GM18909 (cell line): ENCODE data around the gene SALL1.
A peak's percentile ranks its signal among the peaks of the same experiment; 100 is the strongest.

Experiments used
- ATAC-seq: cut with Tn5 transposase; IDR thresholded peaks from one replicate; pipeline ENCODE4 v1.9.1; 2021; ENCODE audit warnings: mild to moderate bottlenecking; ENCODE audit not compliant: unreplicated experiment, poor library complexity

SALL1 gene

DNA sequence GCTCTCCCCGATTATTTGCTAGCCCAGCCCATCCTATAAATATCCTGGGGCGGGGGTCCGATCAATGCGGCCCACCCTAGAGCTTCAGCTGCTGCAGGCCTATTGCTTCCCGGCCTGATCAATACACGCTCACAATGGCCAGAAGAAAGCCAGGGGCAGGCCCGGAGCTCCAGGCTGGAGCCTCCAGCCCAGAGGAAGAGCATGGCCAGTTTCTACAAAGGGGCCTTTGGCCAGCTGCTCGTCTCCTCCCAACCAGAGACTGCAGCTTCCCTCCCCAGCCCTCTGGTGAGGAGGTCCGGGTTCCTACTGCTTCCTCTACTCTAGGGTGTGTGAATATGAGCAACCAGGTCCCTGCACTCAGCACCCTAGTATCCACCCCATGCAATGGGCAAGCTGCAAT, 36.7 kb downstream of the SALL1 start:
- ATAC-seq: no peak

DNA sequence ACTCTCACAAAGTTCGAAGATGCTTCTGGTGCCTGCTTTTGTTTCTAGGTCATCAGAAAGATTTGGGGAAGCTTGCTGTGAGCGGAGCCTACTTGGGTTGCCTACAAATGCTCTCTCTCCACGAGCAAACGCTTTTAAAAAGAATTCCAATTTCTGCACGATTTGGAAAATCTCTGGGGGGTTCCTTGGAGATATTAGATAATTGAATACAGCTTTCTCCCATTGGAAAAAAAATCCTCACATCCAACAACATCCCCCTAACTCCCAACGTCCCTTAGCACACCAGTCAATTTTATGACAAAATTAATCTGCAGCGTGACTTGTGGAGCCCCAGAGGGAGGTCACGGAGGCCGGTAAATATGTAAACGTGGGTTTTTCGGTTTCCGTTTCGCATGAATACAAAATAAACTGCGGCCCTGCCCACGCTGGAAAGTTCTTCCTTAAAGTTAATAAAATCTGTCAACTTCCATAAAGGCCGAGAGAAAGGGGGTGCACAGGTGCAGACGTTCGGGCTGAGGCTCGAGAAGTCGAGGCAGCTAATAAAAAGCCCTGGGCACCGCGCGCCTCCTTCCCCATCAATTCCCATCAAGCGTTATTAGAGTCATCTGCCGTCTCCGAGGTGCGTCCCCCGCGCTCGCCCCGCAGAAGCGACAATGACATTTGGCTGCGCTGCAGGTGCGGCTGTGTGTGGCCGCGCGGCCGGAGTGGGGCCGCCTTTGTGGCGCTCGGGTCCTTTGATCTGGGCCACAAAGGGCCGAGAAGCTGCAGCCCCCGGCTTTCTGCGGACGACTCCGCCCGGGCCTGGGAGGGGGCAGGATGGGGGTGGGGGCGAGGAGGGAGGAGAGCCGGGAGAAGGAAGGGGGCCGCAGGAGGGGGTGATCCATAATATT, 37.6 kb downstream of the SALL1 start:
- ATAC-seq: peak; percentile 72

DNA sequence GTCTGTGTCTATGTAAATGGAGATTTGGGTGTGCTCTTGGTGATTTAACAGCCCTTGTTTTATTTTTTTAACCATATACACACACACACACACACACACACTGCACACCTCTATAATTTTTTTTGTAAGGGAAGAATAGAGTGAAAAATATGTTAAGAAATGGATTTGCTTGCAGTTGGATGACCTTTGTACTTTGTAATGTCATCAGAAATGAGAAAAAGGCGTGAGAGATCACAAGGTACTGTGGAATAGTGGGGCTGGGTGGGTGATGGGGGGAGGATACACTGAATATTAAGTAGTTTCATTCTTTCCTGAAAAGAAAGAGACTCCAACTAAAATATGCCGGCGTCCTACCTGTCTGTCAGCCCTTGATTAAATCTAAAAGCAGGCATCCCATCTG, 38.7 kb downstream of the SALL1 start:
- no peak for ATAC-seq

- ATAC-seq: no peak
Observed at GRCh38 chr16:51111759-51112158, 39.3 kb downstream of the SALL1 start.

GRCh38 chr16:51110700-51111157, 40.3 kb downstream of the SALL1 start:
- no peak for ATAC-seq

DNA sequence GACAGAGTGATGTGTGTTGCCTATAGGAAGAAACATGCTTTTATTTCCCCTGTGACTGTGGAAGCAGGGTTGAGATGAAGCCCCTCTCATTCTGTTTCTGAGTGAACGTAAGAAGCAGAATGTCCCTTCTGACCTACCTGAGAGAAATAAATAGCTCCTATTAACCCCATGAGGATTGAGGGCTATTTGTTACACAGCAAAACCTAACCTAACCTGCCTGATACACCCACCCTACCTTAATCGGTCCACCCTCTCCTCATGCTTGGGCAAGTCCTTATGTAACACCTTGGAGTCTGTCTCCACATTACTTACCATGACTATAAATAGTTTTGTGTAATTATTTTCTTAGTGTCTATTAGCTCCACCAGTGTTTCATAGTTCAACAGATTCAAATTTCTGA, 41.9 kb downstream of the SALL1 start:
- ATAC-seq: no peak

- ATAC-seq: no peak
Observed at GRCh38 chr16:51107742-51108141, 43.3 kb downstream of the SALL1 start.

GRCh38 chr16:51106535-51106934, 44.5 kb downstream of the SALL1 start:
- ATAC-seq: no peak

DNA sequence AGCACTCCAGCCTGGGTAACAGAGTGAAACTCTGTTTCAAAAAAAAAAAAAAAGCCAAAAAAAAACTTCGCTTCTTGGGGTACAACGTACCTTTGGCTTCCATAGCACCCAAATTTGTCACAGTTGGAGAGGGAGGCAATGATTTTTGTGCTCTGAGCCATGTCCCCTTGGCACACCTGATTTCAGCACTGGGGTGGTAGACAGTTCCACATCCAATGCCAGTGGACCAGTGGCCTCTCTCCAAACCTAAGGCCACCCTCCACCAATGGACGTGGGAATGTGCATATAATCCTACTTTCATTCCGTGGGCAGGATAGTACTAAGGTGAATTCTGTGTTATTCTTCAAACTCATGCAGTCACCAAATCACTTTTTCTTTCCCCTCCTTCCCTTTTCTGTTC, 47.5 kb downstream of the SALL1 start:
- ATAC-seq: no peak

- no peak for ATAC-seq
Observed at GRCh38 chr16:51097729-51098128, 53.3 kb downstream of the SALL1 start.

DNA sequence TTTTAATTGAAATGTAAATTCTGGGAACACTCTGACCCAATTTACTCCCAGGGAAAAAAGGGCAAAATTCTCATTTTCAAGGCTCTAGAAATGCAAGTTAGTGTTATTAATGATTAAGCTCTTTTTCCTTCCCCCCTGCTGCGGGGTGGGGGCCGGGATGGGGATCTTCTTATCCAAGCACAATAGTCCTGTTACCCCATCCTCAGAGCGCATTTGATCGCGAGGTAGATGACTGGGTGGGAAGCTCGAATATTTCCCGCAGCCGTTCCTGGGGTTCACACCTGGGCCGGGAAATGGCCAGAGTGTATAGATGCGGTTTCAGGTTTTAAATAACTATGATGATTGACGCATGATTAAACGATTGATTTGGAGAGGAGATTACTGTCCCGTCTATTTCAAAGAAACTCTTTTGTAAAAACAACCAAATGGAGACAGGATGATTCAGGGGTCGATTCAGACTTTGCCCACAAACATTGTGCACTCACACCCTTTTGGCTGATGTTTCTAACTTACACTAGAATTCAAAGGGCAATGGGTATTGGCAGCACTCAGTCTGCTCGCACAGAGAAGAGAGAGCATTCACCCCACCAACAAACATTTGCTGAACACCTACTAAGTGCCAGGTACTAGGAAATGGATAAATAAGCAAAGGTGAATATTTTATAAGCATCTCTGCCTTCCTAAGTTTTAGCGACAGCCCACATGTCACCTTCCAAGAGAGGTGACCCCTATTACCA, 55.0 kb downstream of the SALL1 start:
- ATAC-seq: no peak

DNA sequence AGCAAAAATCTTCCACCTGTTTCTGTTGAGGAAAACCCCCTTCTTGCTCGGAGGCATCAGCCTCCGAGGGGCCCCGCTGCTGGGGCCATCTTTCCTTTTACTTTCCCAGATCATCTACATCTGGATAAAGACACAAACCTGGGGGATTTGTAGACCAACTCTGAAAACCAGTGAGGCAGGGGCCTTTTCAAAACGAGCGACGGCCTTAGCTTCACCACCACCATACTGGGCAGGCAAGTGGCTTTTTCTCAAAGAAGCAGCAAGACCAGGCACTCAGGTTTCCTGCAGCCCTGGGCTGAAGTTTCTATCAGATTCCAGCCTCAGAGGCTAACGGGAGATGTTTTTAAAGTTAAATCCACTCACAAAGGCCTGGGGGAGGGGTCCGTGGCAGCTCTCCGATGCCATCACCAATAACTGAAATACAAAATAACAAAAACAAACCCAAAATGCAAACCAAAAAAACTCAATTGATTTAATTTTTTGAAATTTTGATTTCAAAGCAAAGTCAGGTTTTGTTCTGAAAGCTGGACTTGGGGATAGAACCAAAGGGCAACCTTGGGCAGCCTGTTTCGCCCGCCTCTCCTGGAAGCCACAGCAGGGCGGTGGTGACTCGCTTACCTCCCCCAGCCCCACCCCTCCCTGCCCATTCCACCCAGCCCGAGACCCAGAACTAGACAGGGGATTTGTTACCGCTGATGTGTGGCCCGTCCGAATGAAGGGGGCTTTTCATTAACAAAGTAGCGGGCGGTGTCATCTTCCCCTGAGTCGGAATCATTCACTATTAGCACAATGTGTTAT, 55.8 kb downstream of the SALL1 start:
- no peak for ATAC-seq

DNA sequence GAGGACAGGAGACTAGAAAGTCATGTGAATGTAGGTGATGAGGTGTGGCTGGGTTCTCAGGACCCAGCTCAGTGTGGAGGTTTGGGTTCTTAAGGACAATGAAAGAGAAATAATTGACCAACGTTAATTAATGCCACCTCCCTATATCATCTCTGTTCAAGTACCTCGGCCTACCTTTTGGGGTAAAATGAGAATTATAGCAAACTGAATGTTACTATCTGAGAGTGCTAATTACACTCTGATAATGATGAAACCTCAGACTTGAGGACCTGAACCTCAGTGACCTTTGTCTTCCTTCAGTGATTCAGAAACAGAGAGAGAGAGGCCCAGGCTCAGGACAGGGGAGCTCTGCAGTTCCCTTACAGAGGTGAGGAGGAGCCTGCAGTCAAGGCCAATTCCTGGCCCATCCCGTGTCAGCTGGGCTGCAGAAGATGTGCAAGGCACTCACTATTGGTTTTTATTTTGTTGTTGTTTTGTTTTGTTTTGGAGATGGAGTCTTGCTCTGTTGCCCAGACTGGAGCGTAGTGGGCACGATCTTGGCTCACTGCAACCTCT, 57.3 kb downstream of the SALL1 start:
- ATAC-seq: no peak
